HL-60 (cell line): ENCODE results near the gene C19orf44.

Experiments used
- DNase-seq, 2 experiments: peaks; one replicate each; pipeline ENCODE4 v3.0.0-alpha.2; 2010 to 2020; ENCODE audit warnings: low read depth in 1 of 2, low spot score in 1 of 2
- H3K27ac ChIP-seq: fragments of 250-450 bp; sonication (Bioruptor Pico); replicated peaks from 2 replicates; pipeline ENCODE4 v1.5.1; 2020; ENCODE audit warnings: mild to moderate bottlenecking, moderate library complexity
- H3K27me3 ChIP-seq: fragments of 250-450 bp; sonication (Bioruptor Pico); 2 replicates; pipeline ENCODE4 v1.5.1; 2021; ENCODE audit warnings: mild to moderate bottlenecking, moderate library complexity; ENCODE audit not compliant: insufficient read depth, poor library complexity, severe bottlenecking
- H3K4me3 ChIP-seq: replicated peaks from 2 replicates; pipeline ENCODE4 v1.5.1; 2011; ENCODE audit warnings: mild to moderate bottlenecking, control low read depth, low read length; ENCODE audit not compliant: insufficient read depth
- CTCF ChIP-seq: IDR thresholded peaks from one replicate; pipeline ENCODE4 v1.5.1; 2011; ENCODE audit warnings: low read length, control low read depth, inconsistent platforms; ENCODE audit not compliant: insufficient read depth
- GABPA ChIP-seq: IDR thresholded peaks from 2 replicates; pipeline ENCODE4 v1.6.1; 2012; ENCODE audit warnings: low read depth
- POLR2AphosphoS5 ChIP-seq: IDR thresholded peaks from 2 replicates; pipeline ENCODE4 v1.6.1; 2012; ENCODE audit warnings: low read depth
- REST ChIP-seq: IDR thresholded peaks from 2 replicates; pipeline ENCODE4 v1.6.1; 2012; ENCODE audit warnings: low read depth; ENCODE audit not compliant: insufficient replicate concordance
- SPI1 ChIP-seq: IDR thresholded peaks from 2 replicates; pipeline ENCODE4 v1.6.1; 2012; ENCODE audit warnings: low read depth, mild to moderate bottlenecking, borderline replicate concordance

Gene C19orf44

GRCh38 chr19:16452325-16452724 lies 43.9 kb upstream of the C19orf44 start:
- no peak for DNase-seq
- Histone ChIP-seq H3K27me3 (no peaks in the 10 kb centered on the region), H3K27ac (no peak overlapping the region), H3K4me3 (no peak overlapping the region)
- TF ChIP-seq REST (no peak), CTCF (no peak), SPI1 (no peak), POLR2AphosphoS5 (no peak), GABPA (no peak)

GRCh38 chr19:16454351-16454918 lies 41.8 kb upstream of the C19orf44 start:
- Histone ChIP-seq H3K4me3 (no peak overlapping the region), H3K27me3 (no peaks in the 10 kb centered on the region), H3K27ac (no peak overlapping the region)
- TF ChIP-seq POLR2AphosphoS5 (no peak), GABPA (no peak), SPI1 (no peak), REST (no peak), CTCF (no peak)
- DNase-seq = no peak

GRCh38 chr19:16455489-16455888 lies 40.7 kb upstream of the C19orf44 start:
- no peak overlapping the region for H3K27ac ChIP-seq
- H3K4me3 ChIP-seq = no peak overlapping the region
- TF ChIP-seq REST (no peak), GABPA (no peak), CTCF (no peak), SPI1 (no peak), POLR2AphosphoS5 (no peak)
- no peaks in the 10 kb centered on the region for H3K27me3 ChIP-seq
- DNase-seq = no peak
